Adrenal gland (tissue), 12 donors: ENCODE data around the gene REXO5. TPM values are rescaled to one million over a fixed set of nuclear protein-coding genes. Genes with fewer than 3 reads are reported as not detected.
"Not testable (repeated sequence)": the region's sequence is repeated elsewhere in the genome, so short reads cannot be mapped to it uniquely, and the experiment has no call there.

ENCODE experiments used
- DNase-seq, 7 donors: peaks; one replicate each; pipeline ENCODE4 v3.0.0-alpha.2; 2019 to 2020
- H3K27ac ChIP-seq, 5 donors: fragments of 200-600 bp; sonication (generic) in 4 of 5; 1 replicate in 3 of 5; 2 replicates in 2 of 5; pipeline versions ENCODE4 v1.5.1 to v1.8.0; 2016 to 2020; ENCODE audit warnings: mild to moderate bottlenecking in 1 of 5
- H3K27me3 ChIP-seq: fragments of 200-600 bp; 2 replicates; pipeline ENCODE4 v1.8.0; 2021
- H3K36me3 ChIP-seq, 2 donors: fragments of 200-600 bp; replicated peaks in 1 of 2; 1 replicate in 1 of 2; 2 replicates in 1 of 2; pipeline versions ENCODE4 v1.5.1 to v1.8.0; 2018 to 2022
- H3K4me1 ChIP-seq, 2 donors: fragments of 200-600 bp; replicated peaks in 1 of 2; 1 replicate in 1 of 2; 2 replicates in 1 of 2; pipeline versions ENCODE4 v1.5.1 to v1.8.0; 2018 to 2021
- H3K4me3 ChIP-seq, 4 donors: fragments of 200-600 bp; sonication (generic) in 3 of 4; one replicate each; pipeline ENCODE4 v1.5.1; 2016 to 2018
- H3K9me3 ChIP-seq, 3 donors: fragments of 200-600 bp; sonication (generic) in 1 of 3; replicated peaks in 1 of 3; 1 replicate in 2 of 3; 2 replicates in 1 of 3; pipeline versions ENCODE4 v1.5.1 to v1.8.0; 2016 to 2021
- POLR2A ChIP-seq, 2 donors: fragments of 450-650 bp; IDR thresholded peaks; one replicate each; pipeline ENCODE4 v1.6.1; 2017; ENCODE audit warnings: antibody characterized with exemption in 2 of 2, mild to moderate bottlenecking in 2 of 2, moderate library complexity in 1 of 2
- WGBS, 4 donors: extraction: QIAGEN DNeasy Blood & Tissue Kit in 2 of 4; methylation state at CpG; one replicate each; pipeline versions ENCODE4 v1.1.5 to v1.1.7; 2013 to 2017; 5-methylcytosine and 5-hydroxymethylcytosine counted together
- intact Hi-C, 2 donors: fragments of 100-400 bp; cut with DNase I; formaldehyde crosslinking; loops; one replicate each; pipeline versions ENCODE4 v1.14.1 to v1.15.0; 2022 to 2023
- polyA plus RNA-seq, 3 donors: library from polyadenylated mRNA; stranded (reverse); fragments of 200-250 nt in 2 of 3; fragments of 350-450 nt in 1 of 3; fragmentation: Illumina TruSeq in 1 of 3; extraction: RNeasy Lipid Tissue Mini Kit (QIAGEN cat#74804) in 1 of 3; gene quantifications; one replicate each; pipeline ENCODE4 v1.2.3, GENCODE V29; 2013 to 2014
- total RNA-seq, 9 donors: library from RNA; depleted of rRNA in 4 of 9; stranded (reverse); fragments of >200 nt in 4 of 9; fragments of 120-200 nt in 1 of 9; fragmentation: NEBNext Ultra II Directional in 1 of 9; extraction: Animal tissue kit (Norgen Biotek cat#: 25700) in 1 of 9; gene quantifications; one replicate each; pipeline versions ENCODE4 v1.1.0 to v1.2.4, GENCODE V29; 2013 to 2023
- TF ChIP-seq, protein P1 (sequence below), 6 experiments: fragments of 450-650 bp in 4 of 6; fragments of 200-600 bp in 2 of 6; sonication (generic) in 1 of 6; IDR thresholded peaks; 1 replicate in 5 of 6; 2 replicates in 1 of 6; pipeline versions ENCODE4 v1.5.1 to v1.8.0; 2016 to 2021; ENCODE audit warnings: antibody characterized with exemption in 6 of 6, mild to moderate bottlenecking in 2 of 6, moderate library complexity in 1 of 6
- donor health status: healthy with polysubstance abuse.
- donor health status: Bipolar disorder and iron deficiency.
- donor health status: DM: yes; HTN: yes; CAD: no.
- donor health status: DM: no; HTN: no; CAD: no.
- donor health status: DM: no; HTN: no; CAD: no.
- donor health status: DM: yes; HTN: yes; CAD: no.

The REXO5 gene
- total and polyA plus RNA-seq, 12 donors, result 0.78 to 10.1 (median 3.5) TPM

DNA sequence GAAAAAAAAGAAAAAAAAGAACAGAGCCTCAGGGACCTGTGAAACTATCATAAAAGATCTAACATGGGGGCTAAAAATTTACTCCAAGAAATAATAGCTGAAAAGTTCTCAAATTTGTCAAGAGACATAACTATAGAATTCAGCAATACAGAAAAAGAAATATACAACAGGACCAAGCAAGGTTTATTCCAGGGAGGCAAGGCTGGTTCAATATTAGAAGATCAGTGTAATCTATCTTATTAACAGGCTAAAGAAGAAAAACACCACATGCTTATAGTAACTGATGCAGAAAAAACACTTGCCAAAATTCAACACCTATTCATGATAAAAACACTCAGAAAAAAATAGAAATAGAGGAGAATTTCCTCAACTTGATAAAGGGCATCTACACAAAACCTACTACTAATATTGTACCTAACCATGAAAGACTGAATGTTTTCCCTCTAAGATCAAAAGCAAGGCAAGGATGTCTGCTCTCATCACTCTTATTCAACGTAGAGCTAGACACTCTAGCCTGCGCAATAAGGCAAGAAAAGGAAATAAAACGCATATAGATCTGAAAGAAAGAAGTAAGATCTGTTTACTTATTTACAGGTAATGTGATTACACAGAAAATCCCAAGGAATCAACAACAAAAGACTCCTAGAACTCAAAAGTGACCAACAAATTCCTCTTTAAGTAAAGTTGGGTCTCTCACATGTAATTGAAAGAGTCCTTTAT is 43.8 kb upstream of the REXO5 start:
- DNase-seq, result no peak
- Histone ChIP-seq H3K4me1 (no peaks in the 10 kb centered on the region), H3K4me3 (no peak overlapping the region), H3K27me3 (no peaks in the 10 kb centered on the region), H3K9me3 (no peaks in the 10 kb centered on the region), H3K27ac (no peak overlapping the region), H3K36me3 (no peaks in the 10 kb centered on the region)
- WGBS, 4 donors, result 92 to 94% (median 93%) methylated on average over 3 of the region's 3 CpGs
- intact Hi-C loops, result no loop called here
- TF ChIP-seq POLR2A (IDR thresholded peaks at IDR 0.05), result no peak
- TF ChIP-seq, protein P1, sequence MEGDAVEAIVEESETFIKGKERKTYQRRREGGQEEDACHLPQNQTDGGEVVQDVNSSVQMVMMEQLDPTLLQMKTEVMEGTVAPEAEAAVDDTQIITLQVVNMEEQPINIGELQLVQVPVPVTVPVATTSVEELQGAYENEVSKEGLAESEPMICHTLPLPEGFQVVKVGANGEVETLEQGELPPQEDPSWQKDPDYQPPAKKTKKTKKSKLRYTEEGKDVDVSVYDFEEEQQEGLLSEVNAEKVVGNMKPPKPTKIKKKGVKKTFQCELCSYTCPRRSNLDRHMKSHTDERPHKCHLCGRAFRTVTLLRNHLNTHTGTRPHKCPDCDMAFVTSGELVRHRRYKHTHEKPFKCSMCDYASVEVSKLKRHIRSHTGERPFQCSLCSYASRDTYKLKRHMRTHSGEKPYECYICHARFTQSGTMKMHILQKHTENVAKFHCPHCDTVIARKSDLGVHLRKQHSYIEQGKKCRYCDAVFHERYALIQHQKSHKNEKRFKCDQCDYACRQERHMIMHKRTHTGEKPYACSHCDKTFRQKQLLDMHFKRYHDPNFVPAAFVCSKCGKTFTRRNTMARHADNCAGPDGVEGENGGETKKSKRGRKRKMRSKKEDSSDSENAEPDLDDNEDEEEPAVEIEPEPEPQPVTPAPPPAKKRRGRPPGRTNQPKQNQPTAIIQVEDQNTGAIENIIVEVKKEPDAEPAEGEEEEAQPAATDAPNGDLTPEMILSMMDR (IDR thresholded peaks at IDR 0.05), result no peak

DNA sequence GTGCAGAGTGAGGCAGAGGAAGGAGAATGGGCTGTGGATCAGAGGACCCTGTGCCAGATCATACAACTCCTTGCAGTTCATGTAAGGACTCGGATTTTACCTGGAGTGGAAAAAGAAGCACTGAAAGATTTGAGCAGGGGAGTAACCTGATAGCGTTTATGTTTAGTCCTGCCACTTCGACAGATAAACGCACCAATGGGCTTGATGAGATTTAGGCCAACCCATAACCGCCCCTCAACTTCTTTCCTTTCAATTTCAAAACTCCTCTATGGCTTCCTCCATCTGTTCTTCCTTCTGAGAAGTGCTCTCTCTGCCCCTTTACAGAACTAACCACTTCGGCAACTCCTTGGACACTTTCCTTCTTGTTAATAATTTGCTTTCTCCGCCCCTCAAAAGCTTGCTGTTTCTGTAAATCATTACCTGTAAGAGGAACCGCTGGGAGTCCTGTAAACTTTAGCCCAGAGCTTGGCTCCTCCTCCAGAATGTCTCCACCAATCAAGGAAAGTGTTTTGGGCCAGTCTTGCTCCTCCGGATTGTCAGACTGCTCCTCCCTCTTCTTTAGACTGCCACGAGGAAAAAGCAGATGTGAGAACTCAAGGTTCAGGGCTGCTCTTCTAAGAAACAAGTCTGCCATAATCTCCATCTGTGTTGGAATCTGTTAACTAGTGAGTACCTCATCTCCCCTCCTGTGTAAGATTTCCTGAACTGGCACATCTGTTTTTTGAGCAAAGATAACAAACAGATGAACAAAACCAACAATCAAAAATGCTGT is 42.7 kb upstream of the REXO5 start, which contains the start of gene ACSM3:
ACSM3 (plus strand) TSS at position 554 of the 772 bp plus-strand sequence. CDS start 6,021 bp downstream, outside the sequence.
- TF ChIP-seq, protein P1 (IDR thresholded peaks at IDR 0.05), result no peak
- no peak for TF ChIP-seq POLR2A (IDR thresholded peaks at IDR 0.05)
- 10 to 26% (median 16%) methylated on average over 10 of the region's 10 CpGs for WGBS, 4 donors

DNA sequence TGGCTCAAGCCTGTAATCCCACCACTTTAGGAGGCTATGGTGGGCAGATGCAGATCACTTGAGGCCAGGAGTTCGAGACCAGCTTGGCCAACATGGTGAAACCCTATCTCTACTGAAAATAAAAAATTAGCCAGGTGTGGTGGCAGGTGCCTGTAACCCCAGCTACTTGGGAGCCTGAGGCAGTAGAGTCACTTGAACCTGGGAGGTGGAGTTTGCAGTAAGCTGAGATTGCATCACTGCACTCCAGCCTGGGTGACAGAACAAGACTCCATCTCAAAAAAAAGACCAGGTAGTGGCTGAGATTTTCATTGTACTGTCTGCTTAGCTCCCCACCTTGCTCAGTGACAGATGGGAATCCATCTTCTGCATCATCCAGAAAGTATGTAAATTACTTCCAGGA is 41.9 kb upstream of the REXO5 start:
- H3K27me3 ChIP-seq, DNase-seq, H3K9me3 ChIP-seq, H3K4me1 ChIP-seq, H3K4me3 ChIP-seq, H3K36me3 ChIP-seq, H3K27ac ChIP-seq, intact Hi-C loops: not testable (repeated sequence)
- 64 to 84% (median 83%) methylated on average over 1 of the region's 1 CpG for WGBS, 4 donors

More for the DNA sequence above, 42.7 kb upstream of the REXO5 start, which contains the start of gene ACSM3:
- H3K27ac ChIP-seq, result peak within 1 kb of the TSS in 4 of 5 donors; percentile 12 to 64 (median 47)
- intact Hi-C loops, result no loop called here
- H3K27me3 ChIP-seq, result no peaks in the 10 kb centered on the region
- peak within 1 kb of the TSS in 3 of 4 donors; percentile 13 to 49 (median 37) for H3K4me3 ChIP-seq
- H3K9me3 ChIP-seq, result no peaks in the 10 kb centered on the region
- H3K36me3 ChIP-seq, result no peaks in the 10 kb centered on the region
- DNase-seq, result peak; percentile 48 to 72 (median 63)
- no peaks in the 10 kb centered on the region for H3K4me1 ChIP-seq

DNA sequence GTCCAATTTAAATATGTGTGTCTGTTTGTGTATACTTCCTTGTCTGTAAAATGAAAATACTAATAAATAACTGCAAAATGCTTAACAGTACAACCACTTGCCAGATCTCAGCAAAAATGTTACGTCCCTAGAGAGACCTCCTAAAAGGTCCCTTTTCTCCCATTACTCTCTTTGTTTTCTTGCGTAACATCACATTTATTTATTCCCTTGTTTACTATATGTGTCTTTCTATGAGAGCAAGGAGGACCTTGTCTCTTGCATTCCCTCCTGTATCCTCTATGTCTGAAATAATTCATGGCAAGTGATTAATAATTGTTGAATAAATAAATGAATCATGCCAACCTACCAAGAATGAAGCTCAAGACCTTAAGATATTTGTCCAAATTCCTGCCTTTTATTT is 40.6 kb upstream of the REXO5 start:
- TF ChIP-seq, protein P1 (IDR thresholded peaks at IDR 0.05), result no peak
- TF ChIP-seq POLR2A (IDR thresholded peaks at IDR 0.05), result no peak
- Histone ChIP-seq H3K27me3 (no peaks in the 10 kb centered on the region), H3K36me3 (no peaks in the 10 kb centered on the region), H3K4me3 (no peak overlapping the region), H3K27ac (no peak overlapping the region), H3K4me1 (no peaks in the 10 kb centered on the region), H3K9me3 (no peaks in the 10 kb centered on the region)
- 90 to 96% (median 94%) methylated on average over 2 of the region's 2 CpGs for WGBS, 4 donors
- intact Hi-C loops, result no loop called here
- no peak for DNase-seq
